PC-9 (cell line): ENCODE data around the gene KCNV2.

Experiments used
- CTCF ChIP-seq: fragments of 200-600 bp; sonication (generic); conservative IDR thresholded peaks from 2 replicates; pipeline ENCODE4 v1.6.1; 2017; ENCODE audit warnings: mixed run types, antibody characterized with exemption, mild to moderate bottlenecking, moderate library complexity
- EZH2 ChIP-seq: fragments of 200-600 bp; sonication (generic); IDR thresholded peaks from 2 replicates; pipeline ENCODE4 v1.8.0; 2017; ENCODE audit warnings: antibody characterized with exemption, low read depth

DNA sequence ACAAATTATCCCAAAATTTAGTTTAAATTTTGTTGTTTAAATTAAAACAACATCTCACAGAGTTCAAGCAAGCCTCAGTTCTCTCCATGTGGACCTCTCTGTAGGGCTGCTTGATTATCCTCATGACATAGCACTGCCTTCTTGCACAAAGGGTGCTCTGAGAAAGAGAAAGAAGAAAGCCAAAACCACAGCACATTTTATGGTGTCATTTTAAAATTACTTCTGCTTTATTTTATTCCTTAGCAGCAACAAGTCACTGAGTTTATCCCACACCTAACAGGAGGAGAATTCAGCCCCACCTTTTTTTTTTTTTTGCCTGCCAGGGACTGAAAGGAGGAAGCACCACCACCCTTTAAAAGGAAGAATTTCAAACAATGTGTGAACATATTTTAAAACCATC, 12.8 kb upstream of the KCNV2 start:
- TF ChIP-seq EZH2 = no peak
- TF ChIP-seq CTCF = no peak
